ENCODE data around the gene ATP13A5.

DNA sequence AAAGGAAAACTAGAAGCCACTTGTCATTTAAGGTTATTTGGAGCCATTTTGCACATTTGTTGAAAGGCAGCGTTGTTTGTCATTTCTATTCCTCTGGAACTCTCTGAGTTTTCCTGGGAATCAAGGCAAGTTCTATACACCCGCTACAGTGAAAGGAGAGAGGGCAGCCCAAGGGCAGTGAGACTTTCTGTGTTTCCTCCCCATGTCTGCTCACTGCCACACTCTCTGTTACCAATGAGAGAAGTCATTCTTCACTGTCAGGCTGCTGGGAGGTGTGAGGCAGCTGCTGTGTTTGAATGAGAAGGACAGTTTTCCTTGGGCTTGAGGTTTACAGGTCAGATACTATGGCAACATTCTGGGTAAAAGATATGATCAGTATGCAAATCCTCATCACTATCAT, 36.0 kb downstream of the ATP13A5 start:
- no peak for TF ChIP-seq POLR2AphosphoS5 (IDR thresholded peaks at IDR 0.05)
- TF ChIP-seq, protein P1, sequence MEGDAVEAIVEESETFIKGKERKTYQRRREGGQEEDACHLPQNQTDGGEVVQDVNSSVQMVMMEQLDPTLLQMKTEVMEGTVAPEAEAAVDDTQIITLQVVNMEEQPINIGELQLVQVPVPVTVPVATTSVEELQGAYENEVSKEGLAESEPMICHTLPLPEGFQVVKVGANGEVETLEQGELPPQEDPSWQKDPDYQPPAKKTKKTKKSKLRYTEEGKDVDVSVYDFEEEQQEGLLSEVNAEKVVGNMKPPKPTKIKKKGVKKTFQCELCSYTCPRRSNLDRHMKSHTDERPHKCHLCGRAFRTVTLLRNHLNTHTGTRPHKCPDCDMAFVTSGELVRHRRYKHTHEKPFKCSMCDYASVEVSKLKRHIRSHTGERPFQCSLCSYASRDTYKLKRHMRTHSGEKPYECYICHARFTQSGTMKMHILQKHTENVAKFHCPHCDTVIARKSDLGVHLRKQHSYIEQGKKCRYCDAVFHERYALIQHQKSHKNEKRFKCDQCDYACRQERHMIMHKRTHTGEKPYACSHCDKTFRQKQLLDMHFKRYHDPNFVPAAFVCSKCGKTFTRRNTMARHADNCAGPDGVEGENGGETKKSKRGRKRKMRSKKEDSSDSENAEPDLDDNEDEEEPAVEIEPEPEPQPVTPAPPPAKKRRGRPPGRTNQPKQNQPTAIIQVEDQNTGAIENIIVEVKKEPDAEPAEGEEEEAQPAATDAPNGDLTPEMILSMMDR (IDR thresholded peaks at IDR 0.05): no peak
